Central memory CD4-positive, alpha-beta T cell (primary cell): ENCODE results near the gene ARL4A.
A peak's percentile ranks its signal among the peaks of the same experiment; 100 is the strongest.
"Not testable (repeated sequence)": the region's sequence is repeated elsewhere in the genome, so short reads cannot be mapped to it uniquely, and the experiment has no call there.

Experiments
- DNase-seq: peaks from one replicate; pipeline ENCODE4 v3.0.0; 2022
- total RNA-seq, 3 experiments: gene quantifications; one replicate each; lab custom pipeline; 2026; lab: John Stamatoyannopoulos, UW

The ARL4A gene
- 17.0 to 91.6 (median 21.1) reads per million in 3 experiments for total RNA-seq

- peak; percentile 85 for DNase-seq
Observed at GRCh38 chr7:12686891-12687717, at the start of gene ARL4A. ARL4A (plus strand) TSS chr7:12687633; CDS start chr7:12688255, 622 bp downstream.

DNA sequence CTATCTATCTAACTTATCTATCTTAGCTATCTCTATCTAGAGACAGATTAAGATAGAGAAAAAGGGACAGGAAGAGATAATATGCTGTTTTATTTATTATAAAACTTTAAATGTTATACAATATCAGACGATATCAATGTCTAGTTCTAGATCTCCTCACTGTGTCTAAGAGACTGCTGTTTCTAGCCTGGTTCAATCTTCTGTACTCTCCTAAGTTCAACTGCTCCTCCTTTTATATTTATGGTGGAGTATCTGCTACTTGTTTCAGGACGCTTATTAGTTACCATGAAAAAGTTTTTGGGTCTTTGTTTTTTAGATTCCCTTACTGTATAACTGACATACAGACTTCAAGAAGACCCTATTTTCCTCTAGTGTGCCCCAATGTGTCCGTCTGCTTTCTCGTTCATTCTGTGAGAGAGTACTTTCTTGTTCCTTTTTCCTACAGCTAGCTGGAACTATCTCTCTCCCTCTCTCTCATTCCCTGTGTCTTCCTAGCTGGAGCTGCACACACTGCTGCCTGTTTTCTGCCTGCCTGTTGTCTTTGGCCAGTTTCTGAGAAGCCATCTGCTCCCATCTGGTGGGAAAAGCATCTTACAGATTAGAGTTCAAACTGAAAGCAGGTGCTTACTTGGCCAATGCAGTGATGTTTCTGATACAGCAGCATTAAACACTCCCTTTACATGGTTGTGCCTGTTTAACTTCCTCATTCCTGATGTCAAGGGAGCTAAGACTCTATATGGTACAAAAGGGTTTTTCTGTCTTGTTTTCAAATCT, 49.4 kb upstream of the ARL4A start:
- no peak for DNase-seq

DNA sequence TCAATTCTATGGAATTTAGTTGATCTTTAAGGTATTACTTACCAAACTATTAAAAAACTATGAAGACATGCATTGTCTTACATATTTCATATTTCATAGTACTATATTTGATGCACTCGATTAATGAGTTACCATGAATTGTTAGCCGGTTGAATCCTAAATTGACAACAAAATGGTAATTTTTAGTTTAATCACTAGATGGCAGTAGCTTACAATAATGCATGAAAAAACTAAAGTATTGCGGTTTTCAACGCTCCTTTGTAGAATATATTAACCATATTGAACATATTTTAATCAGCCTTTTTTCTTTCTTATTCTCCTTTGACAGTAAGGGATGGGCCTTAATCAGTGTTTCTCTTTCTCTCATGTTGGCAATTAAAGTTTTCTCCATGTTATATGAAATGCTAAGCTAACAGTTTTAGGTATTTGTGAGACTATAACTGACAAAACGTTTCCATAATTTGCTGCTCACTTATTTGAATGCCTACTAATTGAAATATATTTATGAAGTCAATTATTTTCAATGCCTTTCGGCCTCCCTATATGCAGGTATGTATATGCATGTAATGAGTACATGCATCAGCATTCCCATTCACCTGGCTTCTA, 48.5 kb upstream of the ARL4A start:
- DNase-seq, result peak; percentile 49

- no peak for DNase-seq
Observed at GRCh38 chr7:12640299-12641096, 46.9 kb upstream of the ARL4A start.

GRCh38 chr7:12641196-12641595, 46.2 kb upstream of the ARL4A start:
- DNase-seq, result no peak

GRCh38 chr7:12642508-12642907, 44.9 kb upstream of the ARL4A start:
- no peak for DNase-seq

GRCh38 chr7:12643001-12643643, 44.3 kb upstream of the ARL4A start:
- no peak for DNase-seq

- DNase-seq, result no peak
Observed at GRCh38 chr7:12643644-12644043, 43.8 kb upstream of the ARL4A start.

GRCh38 chr7:12645212-12645611, 42.2 kb upstream of the ARL4A start:
- not testable (repeated sequence) for DNase-seq

GRCh38 chr7:12646139-12646538, 41.3 kb upstream of the ARL4A start:
- DNase-seq, result no peak

DNA sequence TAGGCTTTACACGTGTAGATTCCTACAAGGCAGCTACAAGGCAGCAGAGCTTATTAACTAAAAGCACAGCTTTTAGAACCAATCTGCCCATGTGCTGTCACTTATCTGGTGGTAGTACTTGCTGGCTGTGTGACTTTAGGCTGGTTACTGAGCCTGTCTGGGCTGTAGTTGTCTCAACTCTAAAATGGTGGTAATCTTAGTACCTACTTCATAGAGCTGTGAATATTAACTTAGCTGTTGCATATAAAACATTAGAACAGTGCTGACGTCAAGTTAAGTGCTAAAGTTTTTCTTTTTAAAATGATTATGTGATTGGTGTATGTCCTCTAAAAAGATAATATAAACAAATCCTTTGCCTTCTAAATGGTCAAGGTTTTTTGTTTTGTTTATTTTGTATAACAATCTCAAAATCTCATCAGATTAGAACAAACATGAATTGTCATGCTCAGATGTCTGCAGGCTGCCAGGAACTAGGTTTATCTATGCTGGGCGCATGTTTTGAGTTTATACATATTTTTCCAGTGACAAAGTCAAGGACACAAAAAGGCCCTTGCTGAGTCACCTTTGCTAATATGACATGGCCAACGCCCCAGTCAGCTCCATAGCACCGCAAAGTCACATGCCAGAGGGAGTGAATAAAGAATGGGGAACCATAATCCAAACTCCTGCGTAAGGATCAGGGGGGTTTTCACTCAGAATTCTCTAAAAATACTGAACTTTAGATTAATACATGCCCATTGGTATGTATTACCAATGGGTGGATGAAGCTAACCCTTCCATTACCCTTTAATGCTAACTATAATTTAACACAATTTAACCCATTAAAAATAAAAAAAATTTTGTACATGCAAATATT, 39.8 kb upstream of the ARL4A start:
- DNase-seq, result no peak

DNA sequence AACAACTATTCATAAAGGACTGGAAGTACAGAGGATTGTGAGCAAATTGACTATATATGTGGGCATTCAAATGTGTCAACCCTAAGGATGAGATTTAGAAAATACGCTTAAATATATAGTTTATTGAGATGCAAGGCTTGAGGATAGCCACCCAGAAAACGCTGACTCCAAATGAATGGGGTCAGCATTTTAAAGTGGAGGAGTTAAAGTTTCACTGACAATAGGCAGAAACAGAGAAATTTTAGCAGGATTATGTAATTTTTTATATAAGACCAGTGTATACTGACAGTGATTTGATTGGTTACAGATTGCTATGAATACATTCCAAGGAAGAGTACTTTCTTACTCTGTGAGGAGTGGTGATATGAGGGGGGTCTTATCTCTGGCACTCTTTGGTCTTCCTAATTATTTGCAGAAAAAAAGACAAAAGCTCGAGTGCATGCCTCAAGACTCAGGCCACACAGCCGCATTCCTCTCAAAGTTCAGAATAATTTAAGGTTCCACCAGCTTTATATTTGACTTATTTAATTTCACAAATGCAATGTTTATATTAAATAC, 38.6 kb upstream of the ARL4A start:
- no peak for DNase-seq

DNA sequence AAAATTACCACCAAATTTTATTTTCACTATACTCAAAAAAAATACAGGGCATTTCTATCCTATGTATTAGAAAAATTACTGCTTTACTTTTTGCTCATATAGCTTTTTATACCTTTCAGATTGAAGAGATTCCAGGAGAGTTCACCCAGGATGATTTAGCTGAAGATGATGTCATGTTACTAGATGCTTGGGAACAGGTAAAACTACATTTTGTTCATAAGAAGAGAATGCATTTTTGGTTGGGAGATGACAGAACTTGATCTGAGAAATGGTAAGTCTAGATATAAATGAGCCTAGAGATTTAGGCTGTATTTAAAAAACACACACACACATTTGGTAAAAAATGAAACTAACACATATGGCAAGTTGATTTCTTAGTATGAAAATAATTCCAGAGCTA, 38.1 kb upstream of the ARL4A start:
- DNase-seq, result no peak

DNA sequence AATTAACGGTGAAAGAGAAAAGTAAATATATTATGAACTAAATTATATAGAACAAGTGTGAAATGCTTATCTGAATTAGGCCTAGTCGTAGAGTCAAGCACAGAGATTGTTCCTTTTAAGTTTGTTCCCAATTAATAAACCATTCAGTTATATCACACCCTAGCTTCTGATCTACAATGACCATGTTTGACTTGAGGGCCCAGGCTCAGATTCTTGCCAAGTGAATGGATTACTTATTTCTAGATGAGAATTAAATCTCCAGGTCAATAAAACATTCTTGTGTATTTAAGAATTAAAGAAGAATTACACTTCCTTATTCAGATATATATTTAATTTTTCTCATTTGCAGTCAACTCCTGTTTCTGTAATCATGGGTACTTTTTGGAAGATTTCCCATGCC, 37.4 kb upstream of the ARL4A start:
- DNase-seq, result no peak

DNA sequence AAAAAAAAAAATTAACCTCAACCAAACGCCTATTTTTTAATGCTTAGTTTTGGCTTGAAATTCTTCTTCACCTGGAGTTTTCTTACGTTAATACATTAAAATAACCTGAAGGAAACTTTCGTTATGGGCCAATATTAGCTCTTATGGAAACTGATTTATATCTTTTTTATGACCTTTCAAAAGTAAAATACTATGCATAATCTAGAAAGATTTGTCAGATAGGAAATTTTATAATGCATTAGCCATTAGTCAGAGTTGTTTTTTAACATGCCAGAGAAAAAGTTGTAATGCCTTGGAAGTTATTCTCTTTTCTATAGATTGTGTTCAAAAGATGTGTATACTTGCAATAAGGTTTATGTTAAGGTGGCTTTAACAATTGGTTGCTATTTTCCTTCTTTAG, 34.3 kb upstream of the ARL4A start:
- DNase-seq, result no peak

GRCh38 chr7:12653518-12653917, 33.9 kb upstream of the ARL4A start:
- no peak for DNase-seq

- DNase-seq, result no peak
Observed at GRCh38 chr7:12655161-12655560, 32.3 kb upstream of the ARL4A start.

- DNase-seq, result not testable (repeated sequence)
Observed at GRCh38 chr7:12660423-12660822, 27.0 kb upstream of the ARL4A start.

DNA sequence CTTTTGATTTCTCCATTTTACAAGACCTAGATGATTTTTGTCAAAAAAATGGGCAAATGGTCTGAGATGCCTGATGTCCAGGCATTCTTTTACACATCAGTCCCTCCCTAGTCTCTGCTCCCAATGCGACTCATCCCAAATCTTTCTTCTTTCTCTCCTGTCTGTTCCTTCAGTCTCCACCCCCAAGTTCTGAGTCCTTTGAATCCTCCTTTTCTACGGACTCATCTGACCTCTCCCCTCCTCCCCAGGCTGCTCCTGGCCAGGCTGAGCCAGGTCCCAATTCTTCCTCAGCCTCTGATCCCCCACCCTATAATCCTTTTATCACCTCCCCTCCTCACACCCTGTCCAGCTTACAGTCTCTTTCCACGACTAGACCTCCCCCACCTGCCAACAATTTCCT, 26.4 kb upstream of the ARL4A start:
- DNase-seq, result not testable (repeated sequence)

DNA sequence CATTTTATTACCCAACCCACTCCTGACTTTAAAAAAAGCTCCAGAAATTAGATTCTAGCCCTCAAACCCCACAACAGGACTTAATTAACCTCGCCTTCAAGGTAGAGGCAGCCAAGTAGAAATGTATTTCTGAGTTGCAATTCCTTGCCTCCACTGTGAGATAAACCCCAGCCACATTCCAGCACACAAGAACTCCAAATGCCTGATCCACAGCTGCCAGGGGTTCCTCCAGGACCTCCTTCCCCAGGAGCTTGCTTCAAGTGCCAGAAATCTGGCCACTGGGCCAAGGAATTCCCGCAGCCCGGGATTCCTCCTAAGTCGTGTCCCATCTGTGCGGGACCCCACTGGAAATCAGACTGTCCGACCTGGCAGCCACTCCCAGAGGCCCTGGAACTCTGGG, 25.9 kb upstream of the ARL4A start:
- no peak for DNase-seq
